Measurements from ENCODE around the gene TRIM25.
"Not testable (repeated sequence)": the region's sequence is repeated elsewhere in the genome, so short reads cannot be mapped to it uniquely, and the experiment has no call there.

TRIM25 gene, protein sequence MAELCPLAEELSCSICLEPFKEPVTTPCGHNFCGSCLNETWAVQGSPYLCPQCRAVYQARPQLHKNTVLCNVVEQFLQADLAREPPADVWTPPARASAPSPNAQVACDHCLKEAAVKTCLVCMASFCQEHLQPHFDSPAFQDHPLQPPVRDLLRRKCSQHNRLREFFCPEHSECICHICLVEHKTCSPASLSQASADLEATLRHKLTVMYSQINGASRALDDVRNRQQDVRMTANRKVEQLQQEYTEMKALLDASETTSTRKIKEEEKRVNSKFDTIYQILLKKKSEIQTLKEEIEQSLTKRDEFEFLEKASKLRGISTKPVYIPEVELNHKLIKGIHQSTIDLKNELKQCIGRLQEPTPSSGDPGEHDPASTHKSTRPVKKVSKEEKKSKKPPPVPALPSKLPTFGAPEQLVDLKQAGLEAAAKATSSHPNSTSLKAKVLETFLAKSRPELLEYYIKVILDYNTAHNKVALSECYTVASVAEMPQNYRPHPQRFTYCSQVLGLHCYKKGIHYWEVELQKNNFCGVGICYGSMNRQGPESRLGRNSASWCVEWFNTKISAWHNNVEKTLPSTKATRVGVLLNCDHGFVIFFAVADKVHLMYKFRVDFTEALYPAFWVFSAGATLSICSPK

DNA sequence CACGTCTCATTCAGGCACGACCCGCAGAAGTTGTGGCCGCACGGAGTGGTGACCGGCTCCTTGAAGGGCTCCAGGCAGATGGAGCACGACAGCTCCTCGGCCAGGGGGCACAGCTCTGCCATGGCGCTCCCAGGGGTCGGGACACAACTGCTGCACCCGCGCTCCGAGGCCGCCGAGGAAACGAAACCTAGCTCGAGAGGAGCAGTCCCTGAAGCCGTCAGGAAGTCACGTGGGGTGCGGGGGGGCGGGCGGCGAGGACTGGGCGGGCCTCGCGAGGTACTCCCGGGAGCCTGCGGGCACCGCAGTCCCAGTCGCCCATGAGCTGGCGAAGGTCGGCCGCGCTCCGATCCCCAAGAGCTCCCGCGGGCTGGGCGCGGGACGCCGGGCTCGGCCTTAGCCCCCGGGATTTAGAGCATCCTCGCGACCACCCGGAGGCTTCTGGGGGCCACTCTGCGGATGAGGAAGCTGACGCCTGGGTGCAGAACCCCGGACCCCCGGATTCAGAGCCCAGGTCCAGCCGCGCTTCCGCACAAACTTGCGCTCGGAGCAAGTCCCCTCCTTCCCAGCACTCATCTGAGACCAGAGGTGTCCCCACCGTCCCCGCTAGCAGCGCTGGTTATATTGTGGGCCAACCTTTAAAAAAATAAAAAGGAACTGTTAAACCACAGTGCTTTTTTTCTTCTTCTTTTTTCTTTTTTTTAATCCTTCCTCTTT, at the start of gene TRIM25:
TRIM25 (minus strand) TSS at position 183 of the 714 bp plus-strand sequence; CDS start at position 122, 61 bp downstream.
- DNase-seq = peak; percentile 67

DNA sequence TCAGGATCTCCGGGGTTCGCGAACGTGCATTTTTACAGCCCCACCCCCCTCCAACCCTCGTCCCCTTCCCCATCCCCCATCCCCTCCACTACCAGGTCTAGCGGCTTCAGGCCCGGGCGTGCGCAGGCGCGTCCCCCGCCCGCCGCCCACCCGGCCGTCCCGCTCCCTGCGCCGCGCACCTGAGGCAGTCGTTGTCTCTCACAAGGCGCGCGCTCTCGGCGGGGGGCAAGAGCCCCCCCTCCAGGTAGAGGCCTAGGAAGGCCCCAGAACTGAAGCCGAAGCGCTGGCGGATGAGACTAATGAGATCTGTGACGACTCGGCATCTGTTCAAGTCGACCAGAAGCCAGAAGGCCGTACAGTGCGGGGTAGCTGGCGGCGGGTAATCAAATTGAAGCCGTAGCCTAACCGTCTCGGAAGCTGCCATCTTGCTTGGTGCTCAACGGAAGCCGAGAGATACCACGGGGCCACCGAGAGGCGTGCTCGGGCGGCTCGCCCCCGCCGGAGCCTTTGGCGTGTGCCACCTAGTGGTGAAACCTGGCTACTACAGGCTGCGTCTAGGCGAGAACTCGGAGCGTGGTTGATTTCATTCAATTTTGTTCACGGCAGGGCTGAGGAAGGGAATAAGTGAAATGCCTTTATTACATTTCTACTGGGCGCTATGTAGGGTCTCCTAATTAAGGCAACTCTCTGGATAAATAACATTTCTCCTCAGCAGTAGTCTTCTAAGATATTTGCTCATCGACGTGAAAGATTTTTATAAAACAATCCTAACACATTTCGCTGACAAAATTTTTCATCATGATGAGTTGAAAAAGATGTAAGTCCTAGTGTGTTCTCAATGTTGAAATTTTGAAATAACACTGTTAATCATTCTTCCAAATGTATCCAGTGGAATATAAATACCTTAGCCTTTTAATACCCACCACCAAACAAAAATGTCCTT, 47.0 kb upstream of the TRIM25 start, which contains the start of gene COIL:
COIL (minus strand) TSS at position 455 of the 943 bp plus-strand sequence; CDS start at position 424, 31 bp downstream.
- peak; percentile 84 for DNase-seq

DNA sequence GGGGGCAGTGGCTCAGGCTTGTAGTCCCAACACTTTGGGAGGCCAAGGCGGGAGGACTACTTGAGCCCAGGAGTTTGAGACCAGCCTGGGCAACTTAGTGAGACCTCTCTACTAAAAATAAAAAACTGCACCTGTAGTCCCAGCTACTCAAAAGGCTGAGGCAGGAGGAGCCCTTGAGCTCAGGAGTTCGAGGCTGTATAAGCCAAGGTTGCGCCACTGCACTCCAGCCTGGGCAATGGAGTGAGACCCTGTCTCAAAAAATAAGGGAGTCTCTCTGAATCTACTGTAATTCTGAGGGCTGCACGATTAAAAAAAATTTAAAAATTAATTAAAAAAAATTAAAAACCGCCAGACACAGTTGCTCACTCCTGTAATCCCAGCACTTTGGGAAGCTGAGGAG, 43.1 kb upstream of the TRIM25 start:
- no peak for DNase-seq

DNA sequence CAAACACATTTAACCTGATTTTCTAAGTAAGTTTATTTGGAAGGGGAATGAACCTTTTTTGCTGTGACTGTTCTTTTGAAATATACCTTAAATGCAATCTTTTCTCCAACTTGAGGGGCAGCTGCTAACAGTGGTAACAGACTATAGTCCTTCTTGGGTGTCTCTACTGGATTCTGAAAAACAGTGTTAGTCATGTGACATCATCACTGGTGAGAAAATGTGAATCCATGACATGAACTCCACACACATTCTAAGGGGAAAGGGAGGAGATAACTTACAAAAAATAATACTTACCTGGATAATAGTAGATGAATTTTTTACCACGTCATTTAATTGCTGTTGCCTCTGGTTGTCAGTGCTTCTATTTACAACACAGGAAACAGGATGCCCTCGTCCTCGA, 35.7 kb upstream of the TRIM25 start:
- no peak for DNase-seq

DNA sequence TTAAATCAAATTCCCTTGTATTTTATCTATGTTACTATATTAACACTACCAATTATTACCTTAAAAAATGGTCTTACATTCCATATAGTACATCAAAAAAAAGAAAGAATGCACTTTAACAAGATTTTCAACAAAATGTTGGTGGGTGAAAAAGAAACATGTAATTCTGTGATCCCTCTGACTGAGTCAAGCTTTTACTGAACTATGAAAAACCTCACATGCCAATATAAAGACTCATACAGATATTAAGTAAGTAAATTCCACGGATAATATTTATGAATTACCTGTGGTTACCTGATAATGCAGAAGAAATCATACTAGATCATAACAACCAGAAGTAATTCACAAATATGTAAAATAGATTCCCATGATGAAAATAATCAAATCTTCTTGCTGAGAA, 34.6 kb upstream of the TRIM25 start:
- no peak for DNase-seq

DNA sequence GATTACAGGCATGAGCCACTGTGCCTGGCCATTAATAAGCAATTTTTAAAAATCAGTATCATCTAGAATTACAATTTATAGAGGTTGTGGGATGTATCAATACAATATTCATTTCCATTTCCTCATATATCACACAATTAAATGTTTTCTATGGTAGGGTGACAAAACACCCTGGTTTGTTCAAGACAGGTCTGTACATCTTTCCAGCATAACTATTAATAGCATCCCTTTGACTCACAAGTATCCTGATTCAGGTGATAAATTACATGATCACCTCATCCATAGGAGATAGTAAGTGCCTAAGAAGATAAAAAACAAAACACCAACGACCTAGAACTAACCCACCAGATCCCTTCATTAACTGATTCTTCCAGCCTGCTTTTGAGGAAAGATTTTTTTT, 33.9 kb upstream of the TRIM25 start:
- no peak for DNase-seq

DNA sequence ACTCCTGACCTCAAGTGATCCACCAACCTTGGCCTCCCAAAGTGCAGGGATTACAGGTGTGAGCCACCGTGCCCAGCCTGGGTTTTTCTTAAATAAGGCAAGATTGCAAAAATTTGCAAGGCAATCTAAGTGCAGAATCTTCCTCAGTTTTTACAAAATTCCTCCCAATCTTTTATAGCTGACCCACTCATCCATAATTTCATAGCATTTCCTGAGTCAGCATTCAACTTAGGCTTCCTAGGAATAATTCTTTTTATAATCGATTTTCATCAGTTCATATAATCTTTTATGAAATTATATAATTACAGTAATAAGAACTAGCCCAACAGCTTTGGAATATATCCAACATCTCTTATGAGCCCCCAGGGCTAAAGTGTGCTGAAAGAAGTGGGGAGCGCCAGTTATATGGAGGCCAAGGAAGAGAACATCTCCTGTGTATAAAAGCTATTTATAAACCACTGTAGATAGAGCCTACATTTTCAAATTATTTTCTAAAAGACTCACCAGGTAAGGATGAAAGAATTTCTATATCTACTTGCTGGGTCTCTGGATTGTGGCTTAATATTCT, 32.2 kb upstream of the TRIM25 start:
- DNase-seq = no peak

DNA sequence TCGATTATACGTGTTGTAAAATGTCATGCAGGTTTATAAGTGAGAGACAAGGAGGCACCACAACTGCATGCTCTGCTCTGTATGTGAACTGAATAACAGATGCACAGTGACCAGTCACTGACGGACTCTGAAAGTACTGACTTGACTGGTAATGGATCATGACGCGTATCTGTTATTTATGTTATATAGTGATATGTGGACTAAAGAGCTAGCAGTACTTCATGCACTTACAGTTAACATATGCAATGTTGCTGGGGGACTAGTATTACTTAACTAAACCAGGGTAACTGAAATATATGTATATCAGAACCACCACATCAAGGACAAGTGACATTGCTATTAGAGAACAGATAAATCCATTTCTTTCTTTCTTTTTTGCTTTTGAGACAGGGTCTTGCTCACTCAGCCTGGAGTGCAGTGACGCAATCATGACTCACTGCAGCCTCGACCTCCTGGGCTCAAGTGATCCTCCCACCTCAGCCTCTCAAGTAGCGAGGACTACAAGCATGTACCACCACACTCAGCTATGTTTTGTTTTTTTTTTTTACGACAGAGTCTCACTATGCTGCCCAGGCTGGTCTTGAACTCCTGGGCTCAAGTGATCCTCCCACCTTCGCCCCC, 29.8 kb upstream of the TRIM25 start:
- DNase-seq = no peak

DNA sequence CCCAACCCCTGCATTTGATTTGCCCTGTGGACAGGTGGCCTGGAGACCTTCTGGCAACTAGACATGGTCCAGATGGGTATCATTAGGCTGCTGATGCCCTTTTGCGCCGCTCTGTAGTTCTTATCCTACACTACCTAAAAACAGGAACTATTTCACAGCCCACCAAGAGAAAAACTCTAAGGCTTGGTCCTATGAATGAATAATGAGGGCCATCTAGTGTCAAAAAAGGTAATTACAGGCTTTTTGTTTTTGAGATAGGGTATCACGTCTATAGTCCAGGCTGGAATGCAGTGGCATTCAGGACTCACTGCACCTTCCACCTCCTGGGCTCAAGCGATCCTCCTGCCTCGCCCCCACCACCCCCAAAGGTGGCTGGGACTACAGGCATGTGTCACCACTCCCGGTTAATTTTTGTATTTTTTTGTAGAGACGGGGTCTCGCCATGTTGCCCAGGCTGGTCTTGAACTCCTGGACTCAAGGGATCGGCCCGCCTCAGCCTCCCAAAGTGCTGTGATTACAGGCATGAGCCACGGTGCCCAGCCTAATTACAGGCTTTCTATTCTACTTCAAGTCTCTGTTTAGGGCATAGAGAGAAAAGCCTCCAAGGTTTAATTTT, 26.1 kb upstream of the TRIM25 start:
- peak; percentile 14 for DNase-seq

DNA sequence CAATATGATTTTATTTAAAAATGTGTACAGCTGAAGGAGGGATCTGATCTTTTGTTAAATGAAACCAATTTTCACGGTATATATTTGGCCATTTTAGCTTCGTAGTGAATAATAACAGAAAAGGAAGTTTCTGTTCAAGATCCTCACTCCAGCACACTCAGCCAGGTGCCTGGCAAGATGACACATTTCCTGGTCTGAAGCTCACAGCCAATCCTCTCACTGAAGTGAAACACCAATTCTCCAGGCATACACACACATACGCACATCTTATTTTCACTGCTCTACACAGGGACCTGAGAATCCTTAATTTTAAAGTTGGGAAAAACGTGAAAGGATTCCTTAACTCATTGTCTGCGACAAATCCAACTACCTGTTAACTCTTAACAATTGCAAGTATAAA, 24.4 kb upstream of the TRIM25 start:
- DNase-seq = not testable (repeated sequence)

DNA sequence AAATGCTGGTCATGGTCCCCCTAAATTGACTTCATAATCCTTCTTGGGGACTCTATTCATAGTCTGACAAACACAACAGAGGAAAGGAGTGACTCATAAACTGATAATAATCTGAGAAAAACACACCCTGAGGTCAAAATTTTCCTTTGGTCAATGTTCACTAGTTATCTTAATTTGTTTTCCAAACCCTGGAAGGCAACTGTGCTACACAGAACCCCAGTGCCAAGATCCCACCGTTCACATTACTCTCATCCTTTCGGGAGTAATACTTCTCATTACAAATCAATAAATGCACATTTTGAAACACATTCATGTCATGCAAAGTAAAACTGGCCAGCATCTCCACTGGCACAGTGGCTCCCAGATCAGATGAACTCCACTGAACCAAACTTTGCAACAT, 23.8 kb upstream of the TRIM25 start:
- DNase-seq = no peak

DNA sequence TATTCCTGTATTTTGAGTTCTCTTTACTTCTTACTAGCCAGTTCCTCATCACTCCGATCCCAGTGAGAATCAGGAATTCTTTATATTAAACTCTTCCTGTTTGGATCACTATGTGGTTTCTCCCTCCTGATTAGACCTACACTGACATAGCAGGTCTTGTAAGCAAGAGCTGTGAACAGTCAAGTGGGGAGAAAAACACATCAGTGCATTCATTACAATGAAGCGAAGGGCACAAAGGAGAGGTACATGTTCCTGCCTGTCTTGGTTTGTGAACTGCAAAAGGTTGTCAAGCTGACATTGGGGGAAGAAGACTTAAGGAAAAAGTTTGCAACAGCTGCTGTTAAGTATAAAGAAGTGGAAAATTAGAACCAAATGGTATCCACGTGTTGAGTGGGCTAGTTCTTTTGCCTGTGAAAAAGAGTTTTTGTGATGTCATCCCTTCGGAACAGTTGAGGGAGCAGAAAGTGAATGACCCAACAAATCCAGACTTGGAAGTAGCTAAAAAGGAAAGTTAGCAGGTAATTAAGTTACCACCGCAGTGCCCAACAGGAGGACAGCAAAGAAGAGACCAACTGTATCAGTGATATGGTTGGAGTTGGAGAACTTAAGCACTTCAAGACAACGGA, 23.0 kb upstream of the TRIM25 start:
- no peak for DNase-seq

DNA sequence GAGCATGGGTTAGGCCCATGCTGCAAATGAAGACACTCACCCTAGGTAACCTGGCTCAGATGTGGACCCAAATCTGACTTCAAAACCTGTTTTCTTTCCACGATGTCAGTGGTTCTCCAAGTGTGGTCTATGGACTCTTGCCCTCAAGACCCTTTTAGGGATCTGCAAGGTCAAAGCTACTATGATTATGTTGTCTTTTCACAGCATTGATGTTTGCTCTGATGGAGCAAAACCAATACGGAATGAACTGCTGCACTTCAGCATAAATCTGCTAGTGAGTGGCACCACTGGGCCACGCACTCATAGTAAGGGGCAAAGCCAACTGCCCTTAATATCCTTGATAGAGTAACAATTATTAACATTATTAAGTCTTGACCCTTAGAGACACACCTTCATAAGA, 21.6 kb upstream of the TRIM25 start:
- no peak for DNase-seq

DNA sequence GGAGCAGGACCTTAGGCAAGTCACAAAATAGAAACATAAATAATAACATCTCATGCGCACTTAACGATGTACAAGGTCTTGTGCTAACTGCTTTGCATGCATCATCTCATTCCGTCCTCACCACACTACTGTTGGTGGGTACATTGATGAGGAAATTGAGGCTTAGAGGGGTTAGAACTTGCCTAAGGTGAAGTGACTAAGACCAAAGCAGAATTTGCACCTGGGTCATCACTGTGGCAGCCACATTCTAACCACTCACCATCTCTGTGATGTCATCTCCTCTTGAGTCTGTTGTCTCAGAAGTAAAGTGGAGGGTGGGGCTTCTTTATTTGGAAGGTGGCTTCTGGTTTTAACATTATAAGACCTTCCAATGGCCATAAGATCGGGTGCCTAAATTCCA, 20.4 kb upstream of the TRIM25 start:
- DNase-seq = no peak

DNA sequence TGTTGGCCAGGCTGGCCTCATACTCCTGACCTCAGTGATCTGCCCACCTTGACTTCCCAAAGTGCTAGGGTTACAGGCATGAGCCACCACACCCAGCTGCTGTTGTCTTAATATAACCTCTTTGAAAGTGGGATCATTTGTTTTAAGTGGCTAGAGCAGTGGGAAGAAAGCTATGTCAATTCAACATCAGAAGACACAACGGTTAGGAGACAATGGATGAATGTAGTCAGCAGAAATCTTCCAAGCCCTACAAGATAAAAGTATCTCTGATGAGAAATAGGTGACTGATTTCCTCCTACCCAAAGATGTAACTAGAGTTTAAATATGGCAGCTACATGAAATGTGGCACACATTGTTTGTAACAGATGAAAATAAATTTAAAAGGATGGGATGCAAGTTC, 20.0 kb upstream of the TRIM25 start:
- no peak for DNase-seq

DNA sequence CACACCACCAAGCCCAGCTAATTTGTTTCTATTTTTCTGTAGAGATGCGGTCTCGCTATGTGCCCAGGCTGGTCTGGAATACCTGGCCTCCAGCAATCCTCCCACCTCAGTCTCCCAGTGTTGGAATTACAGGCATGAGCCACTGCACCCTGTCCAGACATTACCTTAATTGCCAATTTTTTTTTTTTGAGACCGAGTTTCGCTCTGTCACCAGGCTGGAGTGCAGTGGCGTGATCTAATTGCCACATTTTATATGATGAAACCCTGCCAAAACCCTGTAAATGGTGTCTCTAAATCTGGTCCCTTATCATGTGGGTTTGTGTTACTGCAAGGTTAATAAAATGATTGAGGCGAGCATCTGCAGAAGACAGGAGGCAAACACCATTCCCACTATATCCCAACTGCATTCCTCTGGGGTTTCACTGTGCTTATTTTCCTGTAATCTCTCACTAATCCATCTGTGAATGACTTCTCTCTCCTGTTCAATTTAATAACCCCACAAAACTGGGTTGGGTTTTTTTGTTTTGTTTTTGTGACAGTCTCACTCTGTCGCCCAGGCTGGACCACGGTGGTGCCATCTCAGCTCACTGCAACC, 19.4 kb upstream of the TRIM25 start:
- DNase-seq = no peak

DNA sequence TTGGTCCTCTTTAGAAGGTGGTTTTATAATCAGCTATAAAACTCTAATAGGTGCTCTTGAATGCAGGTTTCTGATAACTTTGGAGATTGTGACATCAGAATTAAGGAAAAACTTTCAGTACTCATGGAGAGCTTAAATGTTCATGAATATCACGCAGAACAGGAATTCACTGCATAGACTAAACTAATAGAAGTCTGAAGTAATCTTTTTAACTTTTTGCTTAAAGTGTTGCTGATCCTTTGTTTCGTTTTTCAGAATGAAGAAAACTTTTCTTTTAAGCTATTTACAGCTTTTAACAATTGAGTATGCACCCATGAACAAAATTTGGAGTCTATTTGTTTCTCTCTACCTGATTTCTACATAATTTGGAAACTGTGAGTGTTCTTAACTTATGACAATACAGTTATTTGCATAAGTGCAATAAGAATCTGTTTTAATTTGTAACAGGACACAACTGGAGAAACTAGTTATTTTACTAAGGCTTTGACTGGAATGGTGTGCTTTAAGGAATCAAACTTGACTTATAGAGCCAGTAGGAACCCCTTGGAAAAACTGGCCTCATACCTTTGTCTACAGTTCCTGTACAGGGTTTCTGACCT, 17.0 kb upstream of the TRIM25 start:
- no peak for DNase-seq

DNA sequence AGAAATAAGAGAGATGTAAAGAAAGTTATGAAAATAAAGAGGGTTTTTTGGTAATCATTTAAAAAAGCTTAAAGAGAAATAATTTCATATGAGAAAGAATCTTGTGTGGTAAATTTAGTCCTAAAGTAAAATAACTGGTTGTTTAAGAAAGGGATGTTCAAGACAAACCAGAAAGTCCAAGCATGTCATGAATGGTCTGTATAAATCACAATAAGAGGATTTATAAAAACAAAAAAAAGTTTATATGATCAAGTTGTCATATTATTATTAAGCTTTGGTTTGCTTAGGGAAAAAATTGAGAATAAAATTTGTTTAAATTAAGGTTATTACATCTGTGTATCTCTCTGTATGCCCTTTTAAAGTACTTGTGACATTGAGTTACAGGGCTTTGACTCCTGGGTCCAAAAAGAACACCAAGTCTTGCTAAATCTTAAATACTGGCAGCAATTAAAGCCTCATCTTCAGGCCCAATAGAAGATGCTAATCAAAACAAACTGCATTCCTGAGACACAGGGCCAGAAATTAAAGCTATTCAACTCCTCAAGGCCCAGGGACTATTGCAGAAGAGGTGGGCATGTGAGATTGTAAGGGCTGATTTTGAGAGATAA, 15.6 kb upstream of the TRIM25 start:
- no peak for DNase-seq

DNA sequence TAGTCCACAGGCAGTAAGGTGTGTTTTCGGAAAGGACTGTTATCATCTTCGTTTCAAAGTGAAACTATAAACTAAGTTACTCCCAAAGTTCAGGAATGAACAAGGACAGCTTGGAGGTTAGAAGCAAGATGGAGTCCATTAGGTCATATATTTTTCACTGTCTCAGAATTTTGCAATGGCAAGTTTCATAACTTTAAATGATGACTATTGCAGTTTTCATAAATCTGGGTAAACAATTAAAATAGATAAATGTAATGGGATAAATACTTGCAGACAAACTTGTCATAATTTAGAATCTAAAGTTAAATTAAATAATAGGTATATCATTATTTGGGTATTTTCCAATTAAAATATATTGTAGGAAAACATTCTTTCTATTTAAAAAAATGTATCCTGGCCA, 14.7 kb upstream of the TRIM25 start:
- no peak for DNase-seq

DNA sequence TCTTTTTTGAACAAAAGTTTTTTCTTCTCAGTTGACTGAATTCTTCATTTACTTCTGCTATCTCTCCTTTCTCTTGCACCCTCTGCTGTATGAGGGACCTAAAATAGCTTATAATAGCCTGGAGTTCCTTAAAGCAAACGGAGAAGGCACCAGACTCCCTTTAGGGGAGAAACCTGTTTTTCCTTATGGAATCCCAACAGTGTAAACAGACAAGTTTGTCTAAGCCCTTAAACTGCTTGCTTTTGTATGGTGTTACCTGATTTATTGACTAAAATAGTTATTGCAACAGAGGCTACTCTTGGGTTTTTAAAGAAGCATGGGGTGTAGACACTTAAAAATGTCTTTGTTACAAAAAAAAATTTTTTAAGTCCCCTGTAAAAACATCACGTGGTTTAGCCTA, 12.9 kb upstream of the TRIM25 start:
- DNase-seq = no peak
